Cardiac fibroblast (primary cell): ENCODE results near the gene MATN4.

ENCODE experiments used
- DNase-seq, 2 donors: peaks; one replicate each; pipeline versions ENCODE4 v3.0.0 to v3.0.0-alpha.2; 2010; ENCODE audit warnings: low read depth in 2 of 2
- H3K4me3 ChIP-seq, 2 donors: replicated peaks in 1 of 2; 1 replicate in 1 of 2; 2 replicates in 1 of 2; pipeline ENCODE4 v1.5.1; 2011; ENCODE audit warnings: low read depth in 2 of 2, low read length in 2 of 2, mild to moderate bottlenecking in 2 of 2, moderate library complexity in 1 of 2
- TF ChIP-seq, protein P1 (sequence below): IDR thresholded peaks from one replicate; pipeline ENCODE4 v1.5.1; 2011; ENCODE audit warnings: low read depth, mild to moderate bottlenecking, low read length, inconsistent platforms

The MATN4 gene

DNA sequence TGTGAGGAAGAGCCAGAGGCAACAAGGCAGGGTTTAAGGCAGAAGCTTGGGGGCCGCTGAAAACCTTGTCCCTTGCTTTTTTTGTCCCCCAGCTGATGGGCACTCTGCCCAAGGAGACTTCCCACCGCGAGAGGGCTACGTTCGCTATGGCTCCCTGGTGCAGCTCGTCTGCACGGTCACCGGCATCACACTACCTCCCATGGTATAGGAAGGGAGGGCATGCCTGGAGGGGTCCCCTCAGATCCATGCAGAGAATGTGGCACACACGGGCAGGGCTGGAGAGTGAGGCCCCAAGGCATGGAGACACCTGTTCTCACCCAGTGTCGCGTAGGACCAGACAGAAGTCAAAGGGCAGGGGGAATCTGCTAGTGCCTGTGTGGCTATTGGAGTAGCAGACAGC lies 5.8 kb upstream of the MATN4 start:
- TF ChIP-seq, protein P1, sequence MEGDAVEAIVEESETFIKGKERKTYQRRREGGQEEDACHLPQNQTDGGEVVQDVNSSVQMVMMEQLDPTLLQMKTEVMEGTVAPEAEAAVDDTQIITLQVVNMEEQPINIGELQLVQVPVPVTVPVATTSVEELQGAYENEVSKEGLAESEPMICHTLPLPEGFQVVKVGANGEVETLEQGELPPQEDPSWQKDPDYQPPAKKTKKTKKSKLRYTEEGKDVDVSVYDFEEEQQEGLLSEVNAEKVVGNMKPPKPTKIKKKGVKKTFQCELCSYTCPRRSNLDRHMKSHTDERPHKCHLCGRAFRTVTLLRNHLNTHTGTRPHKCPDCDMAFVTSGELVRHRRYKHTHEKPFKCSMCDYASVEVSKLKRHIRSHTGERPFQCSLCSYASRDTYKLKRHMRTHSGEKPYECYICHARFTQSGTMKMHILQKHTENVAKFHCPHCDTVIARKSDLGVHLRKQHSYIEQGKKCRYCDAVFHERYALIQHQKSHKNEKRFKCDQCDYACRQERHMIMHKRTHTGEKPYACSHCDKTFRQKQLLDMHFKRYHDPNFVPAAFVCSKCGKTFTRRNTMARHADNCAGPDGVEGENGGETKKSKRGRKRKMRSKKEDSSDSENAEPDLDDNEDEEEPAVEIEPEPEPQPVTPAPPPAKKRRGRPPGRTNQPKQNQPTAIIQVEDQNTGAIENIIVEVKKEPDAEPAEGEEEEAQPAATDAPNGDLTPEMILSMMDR = no peak
- no peak for DNase-seq
- no peak overlapping the region for H3K4me3 ChIP-seq

DNA sequence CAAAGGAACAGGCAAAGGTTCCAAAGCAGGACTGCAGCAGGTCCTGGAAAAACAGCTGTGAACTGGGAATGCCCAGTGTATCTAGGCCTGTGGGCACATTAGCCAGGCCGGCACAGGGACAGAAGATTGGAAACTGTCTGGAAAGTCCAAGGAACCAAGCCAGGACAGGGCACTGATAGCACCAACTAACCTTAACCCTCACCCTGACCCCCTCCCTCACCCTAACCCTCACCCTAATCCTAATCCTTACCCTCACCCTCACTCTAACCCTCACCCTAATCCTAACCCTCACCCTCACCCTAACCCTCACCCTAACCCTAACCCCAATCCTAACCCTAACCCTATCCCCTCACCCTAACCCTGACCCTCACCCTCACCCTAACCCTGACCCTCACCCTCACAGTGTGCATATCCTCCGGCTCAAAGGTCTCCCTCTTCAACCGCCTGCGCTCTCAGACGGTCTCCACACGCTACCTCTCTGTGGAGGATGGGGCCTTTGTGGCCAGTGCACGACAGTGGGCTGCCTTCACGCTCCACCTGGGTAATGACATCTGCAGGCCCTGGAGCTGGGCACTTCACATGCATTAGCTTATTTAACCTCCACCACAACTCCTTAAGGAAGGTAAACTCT lies 5.1 kb upstream of the MATN4 start:
- DNase-seq = no peak
- H3K4me3 ChIP-seq = no peak overlapping the region
- TF ChIP-seq, protein P1 = no peak

DNA sequence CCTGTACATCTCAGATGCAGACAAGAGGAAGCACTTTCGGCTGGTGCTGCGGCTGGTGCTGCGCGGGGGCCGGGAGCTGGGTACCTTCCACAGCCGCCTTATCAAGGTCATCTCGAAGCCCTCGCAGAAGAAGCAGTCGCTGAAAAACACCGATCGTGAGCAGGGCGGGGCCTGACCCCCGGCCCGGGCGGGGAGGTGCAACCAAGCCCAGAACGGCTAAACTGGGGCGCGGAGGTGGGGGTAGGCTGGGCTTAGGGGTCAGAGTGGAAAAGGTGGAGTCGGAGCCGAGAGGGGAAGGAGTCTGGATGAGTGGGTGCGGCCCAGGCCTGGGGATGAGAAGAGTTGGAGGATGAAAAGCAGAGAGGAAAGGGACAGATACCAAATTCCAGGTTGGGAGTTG lies 4.1 kb upstream of the MATN4 start:
- H3K4me3 ChIP-seq = no peak overlapping the region
- no peak for DNase-seq
- TF ChIP-seq, protein P1 = no peak

DNA sequence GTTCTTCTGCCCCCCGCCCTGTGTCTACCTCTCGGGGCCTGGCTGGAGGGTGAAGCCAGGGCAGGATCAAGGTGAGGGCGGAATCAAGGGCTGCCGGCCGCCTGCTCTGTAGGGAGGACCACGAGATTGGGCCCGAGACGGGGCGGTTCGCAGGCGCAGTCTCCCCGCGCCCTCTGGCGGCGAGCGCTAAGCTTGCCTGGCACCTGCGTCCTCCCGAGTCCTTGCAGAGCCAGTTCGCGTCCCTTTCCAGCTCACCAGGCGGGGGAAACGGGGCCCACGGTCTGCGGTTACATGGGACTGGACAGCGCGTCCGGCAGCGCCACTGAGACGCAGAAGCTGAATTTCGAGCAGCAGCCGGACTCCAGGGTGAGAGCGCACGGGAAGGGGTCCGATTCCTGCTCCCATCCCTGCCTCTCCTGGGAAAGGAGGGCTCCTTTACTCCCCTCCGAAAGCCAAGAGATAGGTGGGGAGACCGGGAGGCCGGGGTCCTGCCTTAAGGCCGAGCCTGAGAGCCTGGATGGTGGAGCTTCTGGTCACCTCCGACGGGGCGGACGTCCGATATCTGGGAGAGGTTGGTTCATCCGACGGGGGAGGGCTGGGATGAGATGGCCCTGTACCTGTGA lies 3.6 kb upstream of the MATN4 start:
- DNase-seq = peak; percentile 57 to 63
- TF ChIP-seq, protein P1 = peak; percentile 87

DNA sequence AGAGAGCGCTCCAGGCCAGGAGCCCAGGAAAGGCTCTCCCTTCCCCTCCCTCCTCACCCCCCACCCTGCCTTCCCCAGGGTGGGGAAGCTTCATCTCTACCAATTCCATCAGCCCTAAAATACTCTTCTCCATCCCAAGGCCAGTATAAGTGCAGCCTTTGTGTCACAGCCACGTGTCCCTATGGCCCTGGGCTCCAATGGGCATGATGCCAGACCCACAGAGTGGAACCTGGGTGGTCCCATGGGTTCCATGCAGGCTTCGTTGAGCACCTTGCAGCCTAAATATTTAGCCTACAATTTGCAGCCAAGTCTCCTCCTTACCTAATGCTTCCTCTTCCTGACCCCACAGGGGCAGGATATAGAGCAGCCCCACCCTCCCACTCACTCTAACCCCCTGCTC lies 976 bp upstream of the MATN4 start:
- TF ChIP-seq, protein P1 = no peak
- no peak overlapping the region for H3K4me3 ChIP-seq
- DNase-seq = no peak

More for the DNA sequence above, 3.6 kb upstream of the MATN4 start:
- no peak overlapping the region for H3K4me3 ChIP-seq

DNA sequence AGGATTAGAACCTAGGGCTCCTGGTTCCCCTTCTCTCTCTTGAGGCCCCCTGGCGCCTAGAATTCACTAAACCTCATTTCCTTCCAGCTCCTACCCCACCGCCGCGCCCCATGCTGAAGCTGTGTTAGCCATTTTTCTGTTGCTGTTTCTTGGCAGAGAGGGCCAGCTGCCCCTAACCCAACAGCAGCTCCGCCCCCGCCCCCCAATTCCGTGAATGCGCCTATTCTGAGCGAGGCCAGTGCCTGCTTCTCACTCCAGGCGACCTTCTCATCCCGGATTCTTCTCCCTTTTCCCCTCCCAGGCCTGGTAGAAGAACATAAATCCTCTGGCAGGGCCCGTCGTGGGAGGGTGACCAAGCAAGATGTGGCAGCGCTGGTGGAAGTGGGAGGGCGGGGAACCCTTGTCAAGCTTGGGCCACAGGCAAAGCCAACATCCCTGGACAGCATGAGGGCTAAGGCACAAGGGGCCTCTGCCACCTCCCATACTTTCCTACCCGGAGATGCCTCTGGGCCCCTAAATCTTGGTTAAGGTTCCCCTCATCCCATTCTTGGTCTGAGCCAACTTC lies 941 bp downstream of the MATN4 start:
- TF ChIP-seq, protein P1 = no peak
- no peak overlapping the region for H3K4me3 ChIP-seq
- DNase-seq = no peak
